ENCODE data around the gene ARHGEF28. TPM values are rescaled to one million over a fixed set of nuclear protein-coding genes. Genes with fewer than 3 reads are reported as not detected.
A peak's percentile ranks its signal among the peaks of the same experiment; 100 is the strongest.

ARHGEF28 gene
- total and polyA plus RNA-seq, 2 of the 13 experiments (the other 11 are each of a cell fraction or from before 2014, with no cell fraction given): 17.4 to 34.1 TPM

DNA sequence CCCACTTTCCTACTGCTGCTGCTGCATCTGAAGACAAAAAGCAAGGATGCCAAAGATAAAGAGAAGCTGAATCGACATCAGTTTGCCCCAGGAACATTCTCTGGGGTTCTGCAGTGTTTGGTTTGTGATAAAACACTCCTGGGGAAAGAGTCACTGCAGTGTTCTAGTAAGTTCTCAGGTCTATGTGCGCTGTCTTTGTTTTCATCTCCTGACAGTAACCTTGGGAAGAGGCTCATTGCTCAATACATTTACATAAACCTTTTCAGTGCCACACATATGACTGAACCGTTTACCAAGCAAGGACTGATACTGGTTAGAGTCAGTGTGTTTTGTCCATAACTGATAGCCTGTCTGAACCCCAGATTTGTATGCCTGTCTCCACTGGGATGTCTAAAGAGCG is 232.1 kb downstream of the ARHGEF28 start (continued):
- peak; percentile 64 for TF ChIP-seq MEF2D (CRISPR knock-in tag; IDR thresholded peaks at IDR 0.05)
- TF ChIP-seq, protein P1, sequence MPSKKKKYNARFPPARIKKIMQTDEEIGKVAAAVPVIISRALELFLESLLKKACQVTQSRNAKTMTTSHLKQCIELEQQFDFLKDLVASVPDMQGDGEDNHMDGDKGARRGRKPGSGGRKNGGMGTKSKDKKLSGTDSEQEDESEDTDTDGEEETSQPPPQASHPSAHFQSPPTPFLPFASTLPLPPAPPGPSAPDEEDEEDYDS (CRISPR knock-in tag; IDR thresholded peaks at IDR 0.05): peak; percentile 39; the same call in 1 of the 2 replicates
- no peak for TF ChIP-seq SNAI1 (CRISPR knock-in tag; IDR thresholded peaks at IDR 0.05; ENCODE audit: borderline replicate concordance)
- TF ChIP-seq TAF15 (IDR thresholded peaks at IDR 0.05; ENCODE audit: low read depth, low read length, poor library complexity, severe bottlenecking): no peak
- peak; percentile 26; the same call in 1 of the 2 replicates for TF ChIP-seq TCF7 (IDR thresholded peaks at IDR 0.05; ENCODE audit: low read depth)
- TF ChIP-seq RARG (CRISPR knock-in tag; IDR thresholded peaks at IDR 0.05; ENCODE audit: low read depth): no peak
- peak; percentile 61; the same call in 1 of the 2 replicates for TF ChIP-seq TBX2 (CRISPR knock-in tag; IDR thresholded peaks at IDR 0.05; ENCODE audit: borderline replicate concordance)
- no peak for TF ChIP-seq ZNF256 (CRISPR knock-in tag; conservative IDR thresholded peaks at IDR 0.05)
- TF ChIP-seq FOXC1 (CRISPR knock-in tag; IDR thresholded peaks at IDR 0.05; ENCODE audit: borderline replicate concordance): no peak
- TF ChIP-seq RFX5 (IDR thresholded peaks at IDR 0.05; ENCODE audit: low read depth, low read length): no peak
- TF ChIP-seq, protein P2, sequence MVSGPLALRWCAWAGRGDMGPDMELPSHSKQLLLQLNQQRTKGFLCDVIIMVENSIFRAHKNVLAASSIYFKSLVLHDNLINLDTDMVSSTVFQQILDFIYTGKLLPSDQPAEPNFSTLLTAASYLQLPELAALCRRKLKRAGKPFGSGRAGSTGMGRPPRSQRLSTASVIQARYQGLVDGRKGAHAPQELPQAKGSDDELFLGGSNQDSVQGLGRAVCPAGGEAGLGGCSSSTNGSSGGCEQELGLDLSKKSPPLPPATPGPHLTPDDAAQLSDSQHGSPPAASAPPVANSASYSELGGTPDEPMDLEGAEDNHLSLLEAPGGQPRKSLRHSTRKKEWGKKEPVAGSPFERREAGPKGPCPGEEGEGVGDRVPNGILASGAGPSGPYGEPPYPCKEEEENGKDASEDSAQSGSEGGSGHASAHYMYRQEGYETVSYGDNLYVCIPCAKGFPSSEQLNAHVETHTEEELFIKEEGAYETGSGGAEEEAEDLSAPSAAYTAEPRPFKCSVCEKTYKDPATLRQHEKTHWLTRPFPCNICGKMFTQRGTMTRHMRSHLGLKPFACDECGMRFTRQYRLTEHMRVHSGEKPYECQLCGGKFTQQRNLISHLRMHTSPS (CRISPR knock-in tag; IDR thresholded peaks at IDR 0.05; ENCODE audit: low read depth): no peak
- TF ChIP-seq, protein P3, sequence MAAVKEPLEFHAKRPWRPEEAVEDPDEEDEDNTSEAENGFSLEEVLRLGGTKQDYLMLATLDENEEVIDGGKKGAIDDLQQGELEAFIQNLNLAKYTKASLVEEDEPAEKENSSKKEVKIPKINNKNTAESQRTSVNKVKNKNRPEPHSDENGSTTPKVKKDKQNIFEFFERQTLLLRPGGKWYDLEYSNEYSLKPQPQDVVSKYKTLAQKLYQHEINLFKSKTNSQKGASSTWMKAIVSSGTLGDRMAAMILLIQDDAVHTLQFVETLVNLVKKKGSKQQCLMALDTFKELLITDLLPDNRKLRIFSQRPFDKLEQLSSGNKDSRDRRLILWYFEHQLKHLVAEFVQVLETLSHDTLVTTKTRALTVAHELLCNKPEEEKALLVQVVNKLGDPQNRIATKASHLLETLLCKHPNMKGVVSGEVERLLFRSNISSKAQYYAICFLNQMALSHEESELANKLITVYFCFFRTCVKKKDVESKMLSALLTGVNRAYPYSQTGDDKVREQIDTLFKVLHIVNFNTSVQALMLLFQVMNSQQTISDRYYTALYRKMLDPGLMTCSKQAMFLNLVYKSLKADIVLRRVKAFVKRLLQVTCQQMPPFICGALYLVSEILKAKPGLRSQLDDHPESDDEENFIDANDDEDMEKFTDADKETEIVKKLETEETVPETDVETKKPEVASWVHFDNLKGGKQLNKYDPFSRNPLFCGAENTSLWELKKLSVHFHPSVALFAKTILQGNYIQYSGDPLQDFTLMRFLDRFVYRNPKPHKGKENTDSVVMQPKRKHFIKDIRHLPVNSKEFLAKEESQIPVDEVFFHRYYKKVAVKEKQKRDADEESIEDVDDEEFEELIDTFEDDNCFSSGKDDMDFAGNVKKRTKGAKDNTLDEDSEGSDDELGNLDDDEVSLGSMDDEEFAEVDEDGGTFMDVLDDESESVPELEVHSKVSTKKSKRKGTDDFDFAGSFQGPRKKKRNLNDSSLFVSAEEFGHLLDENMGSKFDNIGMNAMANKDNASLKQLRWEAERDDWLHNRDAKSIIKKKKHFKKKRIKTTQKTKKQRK (IDR thresholded peaks at IDR 0.05; ENCODE audit: low read length): no peak
- TF ChIP-seq ZNF737 (CRISPR knock-in tag; IDR thresholded peaks at IDR 0.05; ENCODE audit: borderline replicate concordance): no peak
- TF ChIP-seq ZNF720 (CRISPR knock-in tag; IDR thresholded peaks at IDR 0.05): no peak
- TF ChIP-seq, protein P4, sequence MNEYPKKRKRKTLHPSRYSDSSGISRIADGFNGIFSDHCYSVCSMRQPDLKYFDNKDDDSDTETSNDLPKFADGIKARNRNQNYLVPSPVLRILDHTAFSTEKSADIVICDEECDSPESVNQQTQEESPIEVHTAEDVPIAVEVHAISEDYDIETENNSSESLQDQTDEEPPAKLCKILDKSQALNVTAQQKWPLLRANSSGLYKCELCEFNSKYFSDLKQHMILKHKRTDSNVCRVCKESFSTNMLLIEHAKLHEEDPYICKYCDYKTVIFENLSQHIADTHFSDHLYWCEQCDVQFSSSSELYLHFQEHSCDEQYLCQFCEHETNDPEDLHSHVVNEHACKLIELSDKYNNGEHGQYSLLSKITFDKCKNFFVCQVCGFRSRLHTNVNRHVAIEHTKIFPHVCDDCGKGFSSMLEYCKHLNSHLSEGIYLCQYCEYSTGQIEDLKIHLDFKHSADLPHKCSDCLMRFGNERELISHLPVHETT (CRISPR knock-in tag; conservative IDR thresholded peaks at IDR 0.05): no peak
- no peak for TF ChIP-seq SIN3B (IDR thresholded peaks at IDR 0.05; ENCODE audit: low read length)
- peak; percentile 34 for TF ChIP-seq ASH2L (IDR thresholded peaks at IDR 0.05; ENCODE audit: insufficient read length, low read depth, low read length)
- no peak for TF ChIP-seq ZFP36 (IDR thresholded peaks at IDR 0.05; ENCODE audit: borderline replicate concordance, low read depth, low read length, partially characterized antibody)
- peak; percentile 81 for TF ChIP-seq ZNF614 (CRISPR knock-in tag; IDR thresholded peaks at IDR 0.05; ENCODE audit: borderline replicate concordance)
- peak; percentile 81 for TF ChIP-seq ISL2 (CRISPR knock-in tag; IDR thresholded peaks at IDR 0.05)
- TF ChIP-seq U2AF2 (IDR thresholded peaks at IDR 0.05; ENCODE audit: low read depth, low read length): no peak
- TF ChIP-seq, protein P5, sequence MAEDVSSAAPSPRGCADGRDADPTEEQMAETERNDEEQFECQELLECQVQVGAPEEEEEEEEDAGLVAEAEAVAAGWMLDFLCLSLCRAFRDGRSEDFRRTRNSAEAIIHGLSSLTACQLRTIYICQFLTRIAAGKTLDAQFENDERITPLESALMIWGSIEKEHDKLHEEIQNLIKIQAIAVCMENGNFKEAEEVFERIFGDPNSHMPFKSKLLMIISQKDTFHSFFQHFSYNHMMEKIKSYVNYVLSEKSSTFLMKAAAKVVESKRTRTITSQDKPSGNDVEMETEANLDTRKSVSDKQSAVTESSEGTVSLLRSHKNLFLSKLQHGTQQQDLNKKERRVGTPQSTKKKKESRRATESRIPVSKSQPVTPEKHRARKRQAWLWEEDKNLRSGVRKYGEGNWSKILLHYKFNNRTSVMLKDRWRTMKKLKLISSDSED (CRISPR knock-in tag; IDR thresholded peaks at IDR 0.05): no peak
- TF ChIP-seq RFX3 (CRISPR knock-in tag; IDR thresholded peaks at IDR 0.05): no peak
- no peak for TF ChIP-seq ZNF44 (CRISPR knock-in tag; IDR thresholded peaks at IDR 0.05)
